Stimulated activated naive CD4-positive, alpha-beta T cell (primary cell): ENCODE measurements around the gene RPTOR.
"Not testable (repeated sequence)": the region's sequence is repeated elsewhere in the genome, so short reads cannot be mapped to it uniquely, and the experiment has no call there.

Experiments
- DNase-seq, 6 experiments: peaks; one replicate each; lab custom pipeline; 2025; lab: John Stamatoyannopoulos, UW

RPTOR gene

DNA sequence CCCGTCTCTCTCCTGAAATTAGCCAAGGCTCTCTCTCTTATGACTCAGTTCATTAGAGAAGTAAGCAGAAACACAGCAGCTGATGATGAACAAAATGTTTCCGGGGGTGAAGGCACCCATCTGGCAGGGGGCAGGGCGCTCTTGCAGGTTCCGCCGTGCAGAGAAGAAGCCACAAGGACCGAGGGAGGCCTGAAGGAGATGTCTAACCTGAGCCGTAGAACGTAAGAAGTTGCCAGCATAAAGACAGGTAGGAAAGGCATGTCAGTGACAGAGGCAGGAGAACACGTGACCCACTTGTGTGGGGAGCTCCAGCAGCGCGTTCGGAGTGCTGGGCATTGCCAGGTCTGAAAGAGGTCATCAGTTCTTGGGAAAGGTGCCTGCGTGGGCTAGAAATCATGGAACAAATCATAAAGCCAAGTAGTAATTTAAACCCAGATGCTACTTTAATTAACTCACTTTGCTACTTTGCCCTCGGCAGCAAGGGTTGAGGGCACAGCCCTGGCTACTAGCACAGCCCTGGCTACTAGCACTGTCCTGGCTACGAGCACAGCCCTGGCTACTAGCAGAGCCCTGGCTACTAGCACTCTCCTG lies 198.6 kb downstream of the RPTOR start:
- DNase-seq, result peak; percentile 36 to 79 (median 42)

DNA sequence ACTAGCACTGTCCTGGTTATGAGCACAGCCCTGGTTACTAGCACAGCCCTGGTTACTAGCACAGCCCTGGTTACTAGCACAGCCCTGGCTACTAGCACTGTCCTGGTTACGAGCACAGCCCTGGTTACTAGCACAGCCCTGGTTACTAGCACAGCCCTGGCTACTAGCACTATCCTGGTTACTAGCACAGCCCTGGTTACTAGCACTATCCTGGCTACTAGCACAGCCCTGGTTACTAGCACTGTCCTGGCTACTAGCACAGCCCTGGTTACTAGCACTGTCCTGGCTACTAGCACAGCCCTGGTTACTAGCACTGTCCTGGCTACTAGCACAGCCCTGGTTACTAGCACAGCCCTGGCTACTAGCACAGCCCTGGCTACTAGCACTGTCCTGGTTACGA lies 199.3 kb downstream of the RPTOR start:
- not testable (repeated sequence) for DNase-seq

DNA sequence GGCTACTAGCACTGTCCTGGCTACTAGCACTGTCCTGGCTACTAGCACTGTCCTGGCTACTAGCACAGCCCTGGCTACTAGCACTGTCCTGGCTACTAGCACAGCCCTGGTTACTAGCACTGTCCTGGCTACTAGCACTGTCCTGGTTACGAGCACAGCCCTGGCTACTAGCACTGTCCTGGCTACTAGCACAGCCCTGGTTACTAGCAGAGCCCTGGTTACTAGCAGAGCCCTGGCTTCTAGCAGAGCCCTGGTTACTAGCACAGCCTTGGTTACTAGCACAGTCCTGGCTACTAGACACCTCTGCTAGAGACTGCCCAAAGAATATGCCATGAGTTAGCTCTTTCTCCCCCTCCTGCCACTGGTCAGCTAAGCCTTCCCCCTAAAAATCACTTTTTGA lies 200.1 kb downstream of the RPTOR start:
- DNase-seq, result not testable (repeated sequence)

DNA sequence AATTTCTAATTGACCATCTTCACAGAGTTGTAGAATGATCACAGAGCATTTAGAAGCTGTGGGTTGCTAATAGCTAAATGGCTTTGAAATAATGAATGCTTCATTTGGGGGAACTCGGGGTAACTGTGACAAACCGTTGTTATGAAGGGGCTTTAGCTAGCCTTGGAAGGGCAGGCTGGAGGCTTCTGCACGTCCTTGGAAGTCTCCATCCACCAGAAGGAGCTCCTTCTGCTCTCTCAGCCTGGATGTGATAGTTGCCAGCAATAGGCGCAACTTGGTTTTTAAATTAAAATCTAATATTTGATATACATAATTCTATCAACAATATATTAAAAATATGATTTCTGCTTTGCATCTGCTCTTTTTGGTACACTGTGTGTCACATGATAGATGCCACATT lies 200.5 kb downstream of the RPTOR start:
- no peak for DNase-seq

DNA sequence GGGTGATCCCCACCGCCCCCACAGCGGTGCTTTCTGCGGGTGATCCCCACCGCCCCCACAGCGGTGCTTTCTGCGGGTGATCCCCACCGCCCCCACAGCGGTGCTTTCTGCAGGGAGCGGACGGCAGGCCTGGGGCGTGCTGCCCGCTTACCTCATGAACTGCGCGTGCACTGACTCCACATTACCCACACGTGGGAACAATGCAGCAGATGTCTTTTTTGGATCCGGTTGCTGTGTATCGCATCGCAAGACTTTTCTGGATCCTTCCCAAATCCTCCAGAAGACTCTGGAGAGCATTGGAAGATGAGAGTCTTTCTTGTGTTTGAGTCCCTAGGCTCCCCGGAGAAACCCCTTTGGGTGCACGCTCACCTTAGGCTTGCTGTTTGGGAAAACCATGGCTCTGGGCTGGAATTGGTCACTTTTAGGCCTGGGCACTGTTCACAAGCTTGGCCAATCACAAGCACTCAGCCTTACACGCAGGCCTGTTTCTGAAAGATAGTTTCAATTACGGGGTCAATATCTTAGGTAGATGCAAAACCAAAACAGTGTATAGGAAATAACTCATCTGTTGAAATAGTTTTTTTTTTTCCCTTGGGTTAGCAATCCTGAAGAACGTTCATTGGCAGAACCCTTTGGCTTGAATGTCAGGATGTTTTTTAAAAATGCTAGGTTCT lies 201.8 kb downstream of the RPTOR start:
- no peak for DNase-seq

DNA sequence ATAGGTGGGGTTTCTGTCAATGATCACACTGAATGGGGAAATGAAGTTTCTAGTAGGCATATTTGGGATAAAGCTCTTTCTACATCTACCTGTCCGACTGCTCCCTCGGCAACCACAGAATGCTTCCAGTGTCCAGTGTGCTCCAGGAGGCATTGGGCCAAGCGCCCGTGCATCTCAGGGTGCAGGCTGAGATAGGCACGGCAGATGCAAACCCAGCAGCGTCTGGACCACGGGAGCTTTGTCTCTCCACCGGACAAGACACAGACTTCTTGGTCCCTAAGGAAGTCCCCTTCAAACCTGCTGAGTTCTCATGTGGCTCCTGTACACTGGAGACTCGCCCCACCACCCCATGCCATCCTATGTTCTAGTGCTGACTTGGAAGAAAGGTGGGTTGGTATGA lies 202.8 kb downstream of the RPTOR start:
- no peak for DNase-seq

DNA sequence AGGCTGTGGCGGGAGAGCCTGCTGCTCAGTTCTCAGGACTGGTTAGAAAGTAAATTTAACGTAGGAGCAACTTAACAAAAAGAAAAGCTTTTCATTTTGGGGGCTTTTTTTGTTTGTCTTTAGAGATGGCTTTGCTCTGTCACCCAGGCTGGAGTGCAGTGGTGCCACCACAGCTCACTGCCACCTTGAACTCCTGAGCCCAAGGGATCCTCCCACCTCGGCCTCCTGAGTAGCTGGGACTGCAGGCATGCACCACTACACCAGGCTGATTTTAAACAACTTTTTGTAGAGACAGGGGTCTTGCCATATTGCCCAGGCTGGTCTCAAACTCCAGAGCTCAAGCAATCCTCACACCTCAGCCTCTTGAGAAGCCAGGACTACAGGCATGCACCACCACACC lies 205.0 kb downstream of the RPTOR start:
- no peak for DNase-seq

DNA sequence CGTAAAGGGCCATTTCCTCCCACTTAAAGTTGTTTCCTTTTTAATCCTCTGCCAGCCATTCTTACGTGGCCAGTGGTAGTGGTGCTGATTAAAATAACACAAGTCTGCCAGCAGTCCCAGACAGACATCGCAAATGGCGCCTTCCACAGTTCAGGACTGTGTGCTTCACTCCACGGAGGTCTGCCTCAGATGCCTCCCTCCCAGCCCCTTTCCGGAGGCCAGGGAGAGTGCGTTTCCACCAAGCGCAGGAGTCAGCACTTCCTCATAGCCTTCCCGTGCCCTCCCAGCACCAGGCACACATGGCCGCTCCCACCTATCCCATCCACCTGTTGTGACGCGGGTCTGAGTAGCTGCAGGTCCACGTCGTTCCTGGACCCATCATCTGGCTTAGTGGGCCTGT lies 205.6 kb downstream of the RPTOR start:
- DNase-seq, result peak in 2 of 6 experiments; percentile 29 to 33

DNA sequence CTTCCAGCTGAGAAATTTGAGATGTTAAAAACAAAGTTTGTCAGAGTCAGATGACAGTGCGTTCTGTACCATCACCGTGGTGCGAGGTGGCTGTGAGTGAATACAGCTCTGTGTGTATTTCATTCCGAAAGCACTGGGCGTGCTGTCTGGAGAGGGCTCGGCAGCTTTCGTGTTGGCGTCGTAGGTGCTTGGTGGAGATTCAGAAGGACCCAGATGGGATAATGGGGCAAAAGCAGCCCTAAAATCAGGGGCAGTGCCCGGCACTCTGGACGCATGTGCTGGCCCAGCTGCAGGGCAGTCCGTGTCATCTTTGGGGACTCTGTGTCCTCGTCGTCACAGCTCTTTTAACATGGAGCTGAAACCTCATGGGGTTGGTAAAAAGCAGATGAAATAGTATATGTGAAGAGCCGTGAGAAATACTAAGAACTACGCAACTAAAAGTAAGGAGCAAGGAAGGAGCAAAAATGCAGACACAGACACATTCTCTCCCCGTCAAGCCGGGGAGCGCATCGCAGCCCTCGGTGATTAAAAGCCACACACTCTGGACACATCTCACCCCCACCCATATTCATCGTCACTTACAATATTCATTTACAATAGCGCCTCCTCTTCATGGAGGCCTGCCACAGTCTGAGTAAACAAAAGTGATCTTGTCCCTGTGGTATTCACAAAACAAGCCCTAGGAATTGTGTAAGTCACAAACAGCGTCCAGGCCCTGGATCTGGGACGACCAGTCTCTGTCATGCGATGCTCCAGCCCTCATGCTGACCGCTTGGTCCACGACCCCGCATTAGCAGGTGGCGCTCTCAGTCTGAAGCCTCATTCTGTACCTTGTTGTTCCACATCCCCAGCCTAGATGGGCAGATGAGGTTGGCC lies 206.7 kb downstream of the RPTOR start:
- DNase-seq, result no peak

DNA sequence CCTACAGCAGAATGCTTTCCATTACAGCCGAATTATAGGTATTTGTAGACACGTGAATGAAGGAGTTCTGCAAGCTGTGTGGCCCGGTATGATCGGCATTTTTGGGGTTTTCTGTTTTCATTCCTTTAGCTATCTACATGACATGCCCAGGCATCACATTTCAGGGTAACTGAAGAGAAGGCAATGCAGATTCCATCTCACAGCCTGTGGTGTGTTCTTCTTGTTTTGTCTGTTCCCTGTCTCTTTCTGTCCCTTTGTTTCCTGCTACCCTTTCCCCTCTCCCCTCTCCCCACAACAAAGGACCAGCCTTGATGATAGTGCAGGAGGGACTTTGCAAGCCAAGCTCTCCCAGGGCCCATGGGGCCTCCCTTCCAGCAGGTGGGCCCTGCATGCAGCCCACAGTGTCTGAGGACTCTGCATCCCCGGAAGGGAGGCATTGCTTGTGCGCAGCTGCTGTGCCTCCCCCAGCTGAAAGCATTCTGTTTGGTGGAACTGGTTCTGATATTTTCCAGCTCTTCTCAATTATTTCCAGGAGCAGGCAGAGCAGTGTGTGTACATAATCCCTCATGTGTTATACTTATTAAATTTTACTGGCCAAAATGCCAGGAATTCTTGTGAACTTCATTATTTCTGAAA lies 207.4 kb downstream of the RPTOR start:
- DNase-seq, result peak in 1 of 6 experiments; percentile 51

DNA sequence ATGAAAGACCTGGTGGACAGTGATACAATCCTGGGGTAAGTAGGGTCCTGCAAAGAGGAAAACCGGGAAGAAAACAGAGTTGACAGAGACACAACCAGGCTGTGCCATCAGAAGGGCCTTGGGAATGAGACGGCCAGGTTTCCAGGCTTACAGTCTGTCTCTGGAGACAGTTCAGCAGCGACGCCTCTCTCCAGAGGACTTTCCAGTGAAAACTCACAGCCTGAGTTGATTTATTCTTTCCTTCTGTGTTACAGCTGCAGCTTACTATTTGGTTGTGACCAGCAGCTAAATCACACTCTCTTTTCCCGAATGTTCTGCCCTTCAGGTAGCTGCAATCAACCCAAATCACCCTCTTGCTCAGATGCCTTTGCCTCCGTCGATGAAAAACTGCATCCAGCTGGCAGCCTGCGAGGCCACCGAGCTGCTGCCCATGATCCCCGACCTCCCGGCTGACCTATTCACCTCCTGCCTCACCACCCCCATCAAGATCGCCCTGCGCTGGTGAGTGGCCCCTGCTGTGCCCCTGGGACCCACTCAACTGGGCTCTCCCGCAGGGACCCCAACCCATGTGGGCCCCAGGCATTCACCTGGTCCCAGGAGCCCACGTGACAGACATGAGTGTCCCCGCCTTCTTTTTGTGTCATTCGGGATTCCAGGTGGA lies 209.2 kb downstream of the RPTOR start:
- DNase-seq, result no peak

DNA sequence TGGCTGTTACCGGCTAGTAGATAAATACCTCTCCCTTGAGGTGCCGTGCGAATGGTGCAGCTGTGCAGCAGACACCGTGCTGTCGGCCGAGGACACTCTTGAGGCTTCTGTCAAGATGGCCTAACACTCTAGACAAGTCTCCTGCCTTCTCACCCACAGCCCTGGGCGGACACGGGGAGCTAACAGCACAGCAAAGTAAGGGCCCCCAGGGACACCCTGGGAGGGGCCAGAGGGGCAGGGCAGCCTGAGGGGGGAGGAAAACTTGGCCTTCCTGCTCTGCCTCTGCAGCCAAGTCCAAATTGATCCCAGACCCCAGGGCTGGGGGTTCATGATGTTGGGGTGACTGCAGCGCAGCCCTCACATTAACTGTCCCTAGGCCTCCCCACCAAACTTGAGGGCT lies 210.2 kb downstream of the RPTOR start:
- DNase-seq, result no peak

DNA sequence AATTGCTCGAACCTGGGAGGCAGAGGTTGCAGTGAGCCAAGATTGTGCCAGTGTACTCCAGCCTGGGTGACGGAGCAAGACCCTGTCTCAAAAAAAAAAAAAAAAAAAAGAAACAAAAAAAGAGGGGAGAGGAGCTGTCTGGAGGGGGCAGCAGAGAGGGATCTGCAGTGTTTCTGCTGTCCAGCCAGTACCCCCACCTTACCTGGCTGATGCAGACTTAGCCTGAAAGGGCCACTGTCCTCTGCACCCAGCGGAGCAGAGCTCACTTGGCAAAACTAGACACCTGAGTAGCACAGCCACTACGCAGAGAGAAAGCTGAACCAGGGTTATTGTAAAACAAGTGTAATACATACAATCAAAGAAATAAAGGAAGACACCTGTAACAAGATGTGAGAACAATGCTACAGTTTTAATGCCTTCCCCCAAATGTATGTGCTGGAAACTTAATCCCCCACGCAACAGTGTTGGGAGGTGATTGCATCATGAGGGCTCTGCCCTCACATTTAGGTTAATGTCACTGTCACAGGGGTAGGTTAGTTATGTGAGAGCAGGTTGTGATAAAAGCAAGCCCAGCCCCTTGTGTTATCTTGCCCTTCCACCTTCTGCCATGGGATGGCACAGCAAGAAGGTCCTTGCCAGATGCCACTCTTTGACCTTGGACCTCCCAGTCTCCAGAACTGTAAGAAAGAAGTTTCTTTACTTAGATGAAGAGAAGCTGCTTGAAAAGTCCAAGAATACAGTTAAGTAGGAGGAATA lies 211.2 kb downstream of the RPTOR start:
- no peak for DNase-seq

DNA sequence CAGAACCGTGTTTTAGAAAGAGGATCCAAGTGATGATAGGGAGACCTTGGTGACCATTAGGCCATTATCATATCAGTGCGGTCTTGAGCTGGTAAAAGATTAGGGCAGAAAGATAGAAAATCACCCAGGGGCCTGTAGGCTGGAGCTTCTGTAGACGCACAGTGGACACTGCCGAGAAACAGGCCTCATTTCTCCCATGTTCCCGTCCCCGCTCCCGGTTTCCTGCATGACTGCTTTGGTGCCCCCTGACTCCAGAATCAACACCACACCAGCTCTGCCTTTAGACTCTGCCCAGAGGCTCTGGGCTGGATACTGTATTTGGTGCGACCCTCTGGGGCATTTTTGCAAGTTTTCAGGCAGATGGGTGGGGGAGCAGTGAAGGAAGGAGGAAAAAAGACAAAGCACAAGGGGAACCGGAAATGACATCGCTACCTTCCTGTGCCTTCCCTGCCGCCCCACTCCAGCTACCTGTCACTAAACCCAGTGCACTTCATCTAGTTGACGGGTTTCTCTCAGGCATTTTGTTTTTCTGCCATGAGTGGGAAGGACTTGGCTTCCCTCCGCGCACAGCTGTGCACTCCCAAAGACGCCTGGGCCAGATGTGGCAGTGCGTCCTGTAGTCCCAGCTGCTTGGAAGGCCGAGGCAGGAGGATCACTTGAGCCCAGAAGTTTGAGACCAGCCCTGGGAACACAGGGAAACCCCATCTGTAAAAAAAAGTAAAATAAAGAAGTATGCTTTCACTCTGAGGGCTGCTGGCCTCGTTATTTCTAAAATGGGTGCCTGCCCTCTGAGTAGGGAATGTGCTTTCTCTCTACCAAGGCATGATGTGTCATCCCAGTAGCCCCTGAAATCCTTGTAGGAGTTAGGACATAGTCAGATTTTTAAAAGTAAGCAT lies 214.1 kb downstream of the RPTOR start:
- peak; percentile 16 to 73 (median 36) for DNase-seq

DNA sequence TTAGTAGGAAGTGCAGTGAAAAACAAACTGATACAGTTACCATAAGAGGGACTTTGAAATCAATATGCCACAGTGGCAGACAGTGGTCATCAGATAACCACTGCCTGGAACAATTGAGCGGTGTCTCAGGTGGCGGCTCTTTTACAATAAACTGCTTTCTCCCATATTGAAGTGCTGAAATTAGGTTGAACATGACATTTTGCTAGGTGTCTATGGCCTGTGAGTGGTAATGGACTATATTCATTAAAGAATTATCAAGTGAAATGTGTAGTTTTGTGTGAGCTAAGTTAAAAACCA lies 214.7 kb downstream of the RPTOR start:
- DNase-seq, result no peak

DNA sequence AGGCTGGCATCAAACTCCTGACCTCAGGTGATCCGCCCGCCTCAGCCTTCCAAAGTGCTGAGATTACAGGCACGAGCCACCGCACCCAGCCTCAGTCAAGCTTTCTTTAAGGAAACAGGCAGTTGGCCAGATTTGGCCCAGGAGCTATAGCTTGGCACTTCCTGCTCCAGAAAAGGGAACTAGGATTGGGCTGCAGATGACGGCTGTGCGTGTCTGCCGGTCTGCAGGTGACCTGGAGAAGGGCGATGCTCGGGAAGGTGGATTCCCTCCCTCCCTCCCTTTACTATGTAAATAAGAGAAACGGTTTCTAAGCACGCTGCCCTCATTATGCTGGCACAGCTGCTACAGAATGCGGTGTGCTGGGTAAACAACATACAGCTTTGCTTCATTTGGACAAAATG lies 215.9 kb downstream of the RPTOR start:
- no peak for DNase-seq

DNA sequence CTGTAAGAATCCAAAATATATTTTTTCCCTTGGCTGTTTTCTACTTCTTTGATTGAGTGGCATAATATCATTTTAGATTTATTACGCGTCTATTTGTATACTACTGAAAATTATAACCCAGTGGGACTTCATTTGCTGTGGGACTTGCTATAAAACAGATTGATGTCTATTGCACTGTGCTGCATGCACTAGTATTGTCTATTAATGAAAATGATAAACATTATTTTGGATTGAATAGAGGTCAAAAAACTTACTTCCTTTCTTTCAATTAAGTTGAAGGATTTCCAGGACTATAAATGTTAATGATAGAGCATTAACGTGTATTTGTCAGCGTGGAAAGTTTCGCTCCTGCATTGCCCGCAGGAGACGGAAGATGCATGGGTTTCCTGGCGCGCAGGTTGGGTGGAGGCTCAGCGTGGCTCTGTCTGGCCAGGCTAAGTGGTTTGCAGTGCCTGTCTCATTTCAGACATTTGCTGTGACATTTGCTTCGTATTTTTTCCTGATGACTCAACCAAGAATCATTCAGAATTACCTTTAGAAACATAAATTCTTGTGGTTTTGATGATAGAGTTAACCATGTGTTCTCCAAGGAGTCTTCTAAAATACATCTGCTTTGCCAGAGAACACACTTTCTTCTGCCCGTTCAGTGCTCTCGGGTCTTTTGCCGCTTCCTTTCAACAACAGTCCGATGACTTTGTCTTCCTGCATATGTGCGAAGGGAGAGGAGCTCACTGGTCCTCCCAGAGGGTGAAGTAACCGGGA lies 216.7 kb downstream of the RPTOR start:
- DNase-seq, result peak; percentile 25 to 56 (median 32)

DNA sequence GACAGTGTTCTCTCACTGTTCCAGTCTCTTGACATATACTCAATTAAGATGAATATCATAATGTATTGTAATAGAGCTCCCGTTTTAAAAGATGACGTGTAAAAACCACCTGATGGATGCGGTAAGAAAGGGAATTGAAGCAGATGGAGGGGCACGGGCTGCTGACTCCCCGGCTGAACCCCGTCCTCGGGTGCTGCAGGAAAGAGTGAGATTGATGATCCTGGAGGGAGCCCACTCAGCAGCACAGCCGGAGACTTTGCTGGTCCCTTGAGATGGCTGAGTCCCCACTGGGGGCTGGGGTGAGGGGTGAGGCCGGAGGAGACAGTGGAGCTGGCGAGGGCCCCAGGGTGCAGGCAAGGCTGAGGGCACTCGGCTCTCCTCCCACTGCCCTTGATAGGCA lies 217.4 kb downstream of the RPTOR start:
- DNase-seq, result no peak

DNA sequence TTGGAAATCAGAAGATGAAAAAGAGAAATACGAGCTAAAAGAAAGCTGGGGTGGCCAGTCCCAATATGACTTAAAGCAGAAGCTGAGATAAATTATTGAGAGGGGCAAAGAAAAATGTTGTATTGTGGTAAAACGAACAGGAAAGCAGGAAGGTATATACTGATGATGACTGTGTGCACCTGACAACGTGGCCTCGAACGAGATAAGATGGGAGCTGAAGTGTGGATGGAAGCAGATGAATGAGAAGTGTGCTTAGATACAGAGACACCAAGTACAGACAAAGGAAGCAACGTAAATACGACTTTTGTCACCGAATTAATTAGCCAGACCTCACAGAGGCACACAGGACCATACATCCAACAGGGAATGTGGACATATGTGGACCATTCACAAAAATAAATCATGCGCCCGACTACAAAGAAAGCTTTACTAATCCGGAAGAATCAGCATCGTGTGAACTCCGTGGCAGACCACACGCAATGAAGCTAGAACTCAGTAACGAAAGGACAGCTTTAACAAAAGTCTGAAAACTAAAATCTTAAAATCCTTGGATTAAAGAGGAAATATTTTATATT lies 218.7 kb downstream of the RPTOR start:
- peak in 2 of 6 experiments; percentile 30 to 36 for DNase-seq
